SK-N-MC (cell line): Measurements from ENCODE around the gene NCOR1.

Source experiments
- DNase-seq: peaks from one replicate; pipeline ENCODE4 v3.0.0-alpha.2; 2011; ENCODE audit warnings: low read depth, low spot score
- H3K27ac ChIP-seq: fragments of 200-600 bp; sonication (generic); 2 replicates; pipeline ENCODE4 v1.5.1; 2016; ENCODE audit warnings: mixed run types
- H3K36me3 ChIP-seq: fragments of 200-600 bp; sonication (generic); 2 replicates; pipeline ENCODE4 v1.6.1; 2017; ENCODE audit warnings: antibody characterized with exemption, low read length, mixed read lengths; ENCODE audit not compliant: insufficient read depth
- H3K4me3 ChIP-seq: fragments of 200-600 bp; sonication (generic); 2 replicates; pipeline ENCODE4 v1.5.1; 2016
- H3K9ac ChIP-seq: fragments of 200-600 bp; sonication (generic); 2 replicates; pipeline ENCODE4 v1.8.0; 2017; ENCODE audit warnings: mixed run types, mixed read lengths; ENCODE audit not compliant: insufficient read length
- H3K9me3 ChIP-seq: fragments of 200-600 bp; sonication (generic); 2 replicates; pipeline ENCODE4 v1.6.1; 2017; ENCODE audit warnings: low read depth, mild to moderate bottlenecking, antibody characterized with exemption, low read length, moderate library complexity, mixed read lengths
- EZH2 ChIP-seq: fragments of 200-600 bp; sonication (generic); IDR thresholded peaks from one replicate; pipeline ENCODE4 v1.6.1; 2017; ENCODE audit warnings: antibody characterized with exemption
- FOXP2 ChIP-seq: optimal IDR thresholded peaks from 2 replicates; pipeline ENCODE3; 2011; ENCODE audit warnings: mild to moderate bottlenecking, moderate library complexity; ENCODE audit not compliant: insufficient read depth; ENCODE audit errors: extremely low read length, control extremely low read depth
- POLR2AphosphoS5 ChIP-seq: IDR thresholded peaks from 2 replicates; pipeline ENCODE4 v1.6.1; 2012; ENCODE audit warnings: mild to moderate bottlenecking, low read depth, low read length, borderline replicate concordance

NCOR1 gene

DNA sequence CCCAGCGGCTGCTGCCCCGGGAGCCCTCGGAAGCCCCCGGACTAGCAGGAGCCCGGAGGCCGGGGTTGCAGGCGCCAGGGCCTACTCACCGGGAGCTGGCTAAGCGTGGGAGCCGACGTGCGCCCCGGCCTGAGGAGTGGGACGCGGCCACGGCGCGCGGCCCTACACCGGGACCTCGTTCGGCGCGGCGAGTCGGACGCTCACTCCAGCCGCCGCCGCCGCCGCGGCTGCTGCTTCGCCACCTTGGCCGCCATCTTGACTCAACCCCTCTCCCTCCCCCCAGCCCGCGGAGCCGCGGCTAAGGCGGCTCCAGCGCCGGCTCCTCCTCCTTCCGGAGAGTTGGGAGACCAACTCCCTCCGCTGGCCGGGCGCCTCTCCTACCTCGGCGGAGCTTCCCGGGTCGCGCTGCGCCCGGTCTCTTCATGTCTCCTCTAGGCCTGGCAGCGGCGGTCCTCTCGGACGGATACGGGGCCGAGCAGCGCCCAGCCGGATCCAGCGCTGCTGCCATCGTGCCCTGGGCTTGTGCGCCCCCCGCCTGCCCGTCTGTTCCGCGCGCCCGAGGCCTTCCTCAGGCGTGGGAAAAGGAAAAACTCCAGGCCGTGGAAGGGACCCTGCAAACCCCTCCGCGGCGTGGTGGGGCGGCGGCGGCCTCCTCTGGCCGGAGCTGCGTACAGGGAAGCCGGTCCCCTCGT, at the start of gene NCOR1:
Gene NCOR1 (minus strand): TSS at position 262 of the 692 bp plus-strand sequence. CDS start 20,965 bp downstream, outside the sequence.
- TF ChIP-seq FOXP2 (no peak), POLR2AphosphoS5 (peak; percentile 80; the same call in 1 of the 2 replicates)
- Histone ChIP-seq H3K36me3 (0 out of 2 replicates have a peak, but pooled peaks cover 5% of the 10 kb centered on the region), H3K9me3 (no peaks in the 10 kb centered on the region), H3K4me3 (peak within 1 kb of the TSS; percentile 95), H3K9ac (peak within 1 kb of the TSS; percentile 96), H3K27ac (peak within 1 kb of the TSS; percentile 87)
- no peak for DNase-seq

GRCh38 chr17:16262201-16262600, 46.9 kb upstream of the NCOR1 start:
- no peak overlapping the region for H3K4me3 ChIP-seq
- no peak for DNase-seq
- no peak overlapping the region for H3K27ac ChIP-seq
- no peak for TF ChIP-seq POLR2AphosphoS5
- no peak for TF ChIP-seq FOXP2
- no peak for TF ChIP-seq EZH2
- H3K9me3 ChIP-seq: no peaks in the 10 kb centered on the region
- no peak overlapping the region for H3K9ac ChIP-seq
- H3K36me3 ChIP-seq: no peaks in the 10 kb centered on the region

DNA sequence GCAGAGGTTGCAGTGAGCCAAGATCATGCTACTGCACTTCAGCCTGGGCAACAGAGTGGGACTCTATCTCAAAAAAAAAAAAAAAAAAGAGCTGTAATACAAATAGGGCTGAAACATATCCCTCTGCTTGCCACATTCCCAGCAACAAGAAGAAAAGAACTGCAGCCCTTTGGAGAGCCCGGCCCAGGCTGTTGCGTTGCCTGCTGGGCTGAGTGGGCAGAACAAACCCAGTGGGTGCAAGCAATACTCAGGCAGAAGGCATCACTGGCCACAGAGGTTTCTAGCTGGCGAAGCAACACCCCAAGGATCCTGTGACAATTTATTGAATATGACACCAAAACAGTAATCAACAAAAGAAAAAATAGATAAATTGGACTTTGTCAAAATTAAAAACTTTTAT, 45.7 kb upstream of the NCOR1 start:
- Histone ChIP-seq H3K4me3 (no peak overlapping the region), H3K9ac (no peak overlapping the region), H3K36me3 (no peaks in the 10 kb centered on the region), H3K27ac (no peak overlapping the region), H3K9me3 (no peaks in the 10 kb centered on the region)
- DNase-seq: no peak
- no peak for TF ChIP-seq FOXP2

DNA sequence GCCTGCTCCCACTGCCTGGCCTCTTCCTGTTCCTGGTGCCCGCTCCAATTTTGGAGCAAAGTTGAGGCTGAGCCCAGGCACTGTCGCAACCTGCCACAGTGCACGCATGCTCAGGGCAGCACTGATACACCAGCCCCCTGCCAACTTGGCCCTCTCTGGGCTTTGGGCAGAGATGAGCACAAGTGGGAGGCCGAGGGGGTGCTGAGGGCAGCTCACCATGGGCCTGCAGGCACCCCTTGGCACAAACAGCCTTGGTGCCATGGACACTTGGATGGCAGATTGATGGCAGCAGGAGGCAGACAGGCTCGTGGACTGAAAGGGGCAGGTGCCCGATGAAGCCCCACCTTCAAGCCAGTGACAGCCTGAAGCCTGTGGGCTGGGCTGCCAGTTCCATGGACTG, 44.6 kb upstream of the NCOR1 start:
- TF ChIP-seq POLR2AphosphoS5: no peak
- TF ChIP-seq EZH2: no peak
- TF ChIP-seq FOXP2: no peak
- H3K27ac ChIP-seq: no peak overlapping the region

GRCh38 chr17:16258901-16259300, 43.6 kb upstream of the NCOR1 start:
- TF ChIP-seq POLR2AphosphoS5 (no peak), FOXP2 (no peak), EZH2 (no peak)
- no peak overlapping the region for H3K9ac ChIP-seq
- H3K9me3 ChIP-seq: no peaks in the 10 kb centered on the region
- H3K27ac ChIP-seq: no peak overlapping the region
- H3K36me3 ChIP-seq: no peaks in the 10 kb centered on the region
- no peak for DNase-seq
- no peak overlapping the region for H3K4me3 ChIP-seq

More for the DNA sequence above, 44.6 kb upstream of the NCOR1 start:
- DNase-seq: no peak
- Histone ChIP-seq H3K9ac (no peak overlapping the region), H3K9me3 (no peaks in the 10 kb centered on the region), H3K4me3 (no peak overlapping the region), H3K36me3 (no peaks in the 10 kb centered on the region)

- no peaks in the 10 kb centered on the region for H3K36me3 ChIP-seq
- H3K9ac ChIP-seq: no peak overlapping the region
- H3K27ac ChIP-seq: no peak overlapping the region
- TF ChIP-seq FOXP2 (no peak), POLR2AphosphoS5 (no peak), EZH2 (no peak)
- no peak for DNase-seq
- no peak overlapping the region for H3K4me3 ChIP-seq
- H3K9me3 ChIP-seq: no peaks in the 10 kb centered on the region
Observed at GRCh38 chr17:16255481-16255921, 40.2 kb upstream of the NCOR1 start.

- H3K9ac ChIP-seq: no peak overlapping the region
Observed at GRCh38 chr17:16254773-16255400, 39.6 kb upstream of the NCOR1 start.

GRCh38 chr17:16251556-16251955, 36.2 kb upstream of the NCOR1 start:
- TF ChIP-seq FOXP2 (no peak), POLR2AphosphoS5 (no peak), EZH2 (no peak)
- H3K36me3 ChIP-seq: 0 out of 2 replicates have a peak, but pooled peaks cover 3% of the 10 kb centered on the region
- no peaks in the 10 kb centered on the region for H3K9me3 ChIP-seq
- DNase-seq: no peak
- H3K4me3 ChIP-seq: no peak overlapping the region
- H3K9ac ChIP-seq: no peak overlapping the region
- H3K27ac ChIP-seq: peak overlapping the region; percentile 11; the same call in 1 of the 2 replicates

More at GRCh38 chr17:16254773-16255400, 39.6 kb upstream of the NCOR1 start:
- H3K9me3 ChIP-seq: no peaks in the 10 kb centered on the region
- TF ChIP-seq EZH2: no peak
- no peak for TF ChIP-seq POLR2AphosphoS5
- no peak for TF ChIP-seq FOXP2
- H3K27ac ChIP-seq: no peak overlapping the region
- DNase-seq: no peak
- no peaks in the 10 kb centered on the region for H3K36me3 ChIP-seq
- no peak overlapping the region for H3K4me3 ChIP-seq
